ENCODE data around the gene FUT2.

DNA sequence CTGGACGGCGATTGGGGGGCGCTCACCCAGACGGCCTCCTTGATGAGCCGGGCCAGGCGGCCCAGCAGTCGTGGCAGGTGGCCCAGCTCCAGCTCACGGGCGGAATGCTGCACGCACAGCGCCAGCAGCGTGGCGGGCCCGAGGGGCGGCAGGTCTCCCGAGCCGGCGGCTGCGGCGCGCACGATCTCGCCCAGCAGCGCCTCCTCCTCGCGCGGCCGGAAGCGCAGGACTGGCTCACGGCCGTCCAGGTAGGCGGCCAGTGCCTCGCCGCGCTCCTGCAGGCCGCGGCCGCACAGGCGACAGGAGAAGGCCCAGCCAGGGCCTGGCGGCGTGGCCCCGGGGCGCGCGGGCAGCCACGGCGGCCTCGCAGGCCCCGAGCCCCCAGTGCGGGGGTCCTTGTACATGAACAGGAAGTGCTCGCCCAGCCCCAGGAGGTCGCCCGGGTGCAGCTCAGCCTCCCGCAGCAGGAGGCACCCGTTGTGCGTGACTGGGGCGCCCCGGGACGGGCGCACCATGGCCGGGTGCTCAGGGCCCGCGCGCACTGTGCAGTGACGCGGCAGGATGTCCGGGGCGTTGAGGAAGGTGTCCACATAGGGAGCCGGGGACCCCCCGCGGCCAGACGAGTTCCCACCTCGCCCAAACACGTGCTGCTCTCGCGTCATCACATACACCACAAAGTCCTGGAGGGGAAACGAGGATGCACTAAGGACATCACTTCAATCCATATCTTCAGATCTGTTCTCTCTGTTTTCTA is 33.3 kb downstream of the FUT2 start:
- TF ChIP-seq POLR2A (IDR thresholded peaks at IDR 0.05; ENCODE audit: low read length) = no peak
- TF ChIP-seq GATA1 (IDR thresholded peaks at IDR 0.05; ENCODE audit: low read depth, low read length) = no peak

Measured in erythroblast (primary cell).